ENCODE results near the gene GPRC5B.

GPRC5B gene

DNA sequence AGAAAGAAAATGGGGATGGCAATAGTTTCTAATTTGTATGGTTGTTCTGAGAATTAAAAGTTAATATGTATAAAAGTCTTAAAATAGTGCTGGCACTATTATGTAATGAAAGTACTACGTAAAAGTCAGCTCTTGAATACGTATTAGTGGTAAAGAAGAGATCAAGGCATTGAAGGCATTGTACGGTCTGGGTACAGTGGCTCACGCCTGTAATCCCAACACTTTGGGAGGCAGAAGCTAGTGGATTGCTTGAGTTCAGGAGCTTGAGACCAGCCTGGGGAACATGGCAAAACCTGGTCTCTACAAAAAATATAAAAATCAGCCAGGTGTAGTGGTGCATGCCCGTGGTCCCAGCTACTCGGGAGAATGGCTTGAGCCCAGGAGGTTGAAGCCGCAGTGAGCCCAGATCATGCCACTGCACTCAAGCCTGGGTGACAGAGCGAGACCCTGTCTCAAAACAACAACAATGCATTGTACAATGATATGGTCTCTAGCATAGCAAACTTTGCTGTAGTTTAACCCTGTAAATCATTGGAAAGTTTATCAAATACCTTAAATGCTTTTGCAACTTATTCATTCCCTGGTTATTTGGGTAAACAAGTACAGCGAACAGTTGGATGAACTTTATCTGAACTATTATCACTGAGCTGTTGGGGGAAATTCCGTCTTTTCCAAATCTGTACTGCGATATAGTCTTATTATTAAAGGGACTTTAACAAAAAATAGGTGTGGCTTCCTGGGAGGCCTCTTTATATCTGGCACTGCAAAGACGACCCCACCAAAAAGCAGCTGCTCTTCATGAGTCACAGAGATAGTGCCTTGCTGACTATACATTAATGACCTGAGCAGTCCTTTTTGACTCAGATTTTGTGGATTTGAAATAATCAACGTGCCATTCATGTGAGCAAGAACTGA, 73.6 kb downstream of the GPRC5B start:
- peak; percentile 27 for DNase-seq (ENCODE audit: low spot score)

DNA sequence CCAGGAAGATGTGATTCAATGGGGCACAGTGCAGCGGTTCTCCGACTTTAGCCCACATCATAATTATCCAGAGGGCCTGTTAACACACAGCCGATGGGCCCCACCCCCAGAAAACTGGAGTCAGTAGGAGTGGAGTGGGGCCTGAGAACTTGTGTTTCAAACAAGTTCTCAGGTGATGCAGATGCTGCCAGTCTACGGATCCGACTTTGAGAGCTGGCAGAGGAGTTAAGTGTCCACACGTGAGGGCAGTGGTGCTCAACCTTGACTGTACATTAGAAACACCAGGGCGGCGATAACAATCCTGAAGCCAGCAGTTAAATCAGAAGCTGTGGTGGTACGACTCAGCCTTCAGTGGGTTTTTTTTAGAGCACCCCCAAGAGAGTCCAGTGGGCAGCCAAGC, 75.0 kb downstream of the GPRC5B start:
- no peak for DNase-seq (ENCODE audit: low spot score)

DNA sequence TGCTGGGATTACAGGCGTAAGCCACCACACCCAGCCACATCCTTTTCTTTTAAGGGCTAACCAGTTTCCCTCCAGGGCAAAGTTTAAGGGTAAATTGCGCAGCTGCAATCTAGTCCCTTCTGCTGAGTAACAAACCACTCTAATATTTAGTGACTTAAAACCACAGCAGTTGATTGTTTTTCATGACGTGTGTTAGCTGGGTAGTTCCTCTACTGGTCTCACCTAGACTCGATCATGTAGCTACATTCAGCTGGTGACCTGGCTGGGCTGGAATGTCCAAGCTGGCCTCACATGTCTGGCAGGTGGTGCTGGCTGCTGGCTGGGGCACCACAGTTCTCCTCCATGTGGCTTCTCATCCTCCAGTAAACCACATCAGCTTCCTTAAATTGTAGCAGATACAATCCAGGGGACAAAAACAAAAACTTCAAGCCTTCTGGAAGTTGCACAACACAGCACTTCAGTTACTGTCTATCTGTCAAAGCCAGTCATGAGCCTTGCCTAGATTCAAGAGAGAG, 75.5 kb downstream of the GPRC5B start:
- DNase-seq (ENCODE audit: low spot score) = no peak

DNA sequence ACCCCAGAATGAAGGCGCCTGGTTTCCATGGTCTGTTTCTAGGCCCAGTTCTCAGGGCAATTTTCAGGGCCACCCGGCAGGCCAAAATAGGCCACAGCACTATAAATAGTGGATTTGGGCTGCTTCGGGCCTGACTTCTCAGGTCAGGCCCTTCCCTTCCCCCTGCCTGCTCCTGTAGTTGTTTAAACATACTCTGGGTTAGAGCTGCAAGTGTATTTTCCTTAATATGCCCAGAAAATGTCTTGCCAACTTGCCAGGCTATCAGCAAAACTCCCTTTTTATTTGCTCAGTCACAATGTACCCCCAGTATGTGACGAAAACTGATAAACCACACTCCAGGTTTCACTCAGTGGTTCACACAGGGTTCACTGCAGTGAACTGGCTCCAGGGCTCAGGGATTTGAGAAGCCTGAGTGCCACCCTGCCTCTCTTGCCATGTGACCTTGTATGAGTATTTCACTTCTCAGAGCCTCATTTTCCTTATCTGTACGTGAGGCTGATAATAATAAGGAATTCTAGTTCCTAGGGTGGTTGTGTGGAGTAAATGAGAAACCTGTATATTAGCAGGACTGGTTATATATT, 76.5 kb downstream of the GPRC5B start:
- no peak for DNase-seq (ENCODE audit: low spot score)
